Lower leg skin (tissue), 3 donors: ENCODE results near the gene TRMT1.

Source experiments
- POLR2A ChIP-seq, 2 donors: fragments of 450-650 bp; IDR thresholded peaks; one replicate each; pipeline ENCODE4 v1.6.1; 2016 to 2017; ENCODE audit warnings: antibody characterized with exemption in 2 of 2, mild to moderate bottlenecking in 1 of 2, moderate library complexity in 1 of 2
- TF ChIP-seq, protein P1 (sequence below), 3 donors: fragments of 450-650 bp; IDR thresholded peaks; one replicate each; pipeline ENCODE4 v1.5.1; 2016; ENCODE audit warnings: antibody characterized with exemption in 3 of 3, mild to moderate bottlenecking in 3 of 3, moderate library complexity in 2 of 3

- no peak for TF ChIP-seq POLR2A (IDR thresholded peaks at IDR 0.05)
- TF ChIP-seq, protein P1, sequence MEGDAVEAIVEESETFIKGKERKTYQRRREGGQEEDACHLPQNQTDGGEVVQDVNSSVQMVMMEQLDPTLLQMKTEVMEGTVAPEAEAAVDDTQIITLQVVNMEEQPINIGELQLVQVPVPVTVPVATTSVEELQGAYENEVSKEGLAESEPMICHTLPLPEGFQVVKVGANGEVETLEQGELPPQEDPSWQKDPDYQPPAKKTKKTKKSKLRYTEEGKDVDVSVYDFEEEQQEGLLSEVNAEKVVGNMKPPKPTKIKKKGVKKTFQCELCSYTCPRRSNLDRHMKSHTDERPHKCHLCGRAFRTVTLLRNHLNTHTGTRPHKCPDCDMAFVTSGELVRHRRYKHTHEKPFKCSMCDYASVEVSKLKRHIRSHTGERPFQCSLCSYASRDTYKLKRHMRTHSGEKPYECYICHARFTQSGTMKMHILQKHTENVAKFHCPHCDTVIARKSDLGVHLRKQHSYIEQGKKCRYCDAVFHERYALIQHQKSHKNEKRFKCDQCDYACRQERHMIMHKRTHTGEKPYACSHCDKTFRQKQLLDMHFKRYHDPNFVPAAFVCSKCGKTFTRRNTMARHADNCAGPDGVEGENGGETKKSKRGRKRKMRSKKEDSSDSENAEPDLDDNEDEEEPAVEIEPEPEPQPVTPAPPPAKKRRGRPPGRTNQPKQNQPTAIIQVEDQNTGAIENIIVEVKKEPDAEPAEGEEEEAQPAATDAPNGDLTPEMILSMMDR (IDR thresholded peaks at IDR 0.05): no peak
Observed at GRCh38 chr19:13139633-13140311, 23.2 kb upstream of the TRMT1 start.
